IMR-90 (cell line): Measurements from ENCODE around the gene ADCY5. TPM values are rescaled to one million over a fixed set of nuclear protein-coding genes. Genes with fewer than 3 reads are reported as not detected.

Experiments used
- ATAC-seq: fragments of 200-7000 bp; cut with Tn5 transposase; 2 replicates; pipeline ENCODE4 v1.9.1; 2020; ENCODE audit warnings: low read depth, mild to moderate bottlenecking, moderate library complexity
- BruUV-seq: library from RNA; stranded (reverse); fragments of 400-500 nt; replicated peaks from 2 replicates; lab custom pipeline; 2021; lab: Mats Ljungman, UMichigan
- CTCF ChIA-PET: fragments of 300-600 bp; formaldehyde crosslinking; extraction: SDS; loops from one replicate; lab custom pipeline; 2021; ENCODE audit warnings: antibody characterized with exemption; lab: Yijun Ruan, JAX
- POLR2A ChIA-PET: fragments of 300-600 bp; sonication (Branson Sonifier 250); formaldehyde crosslinking; loops from one replicate; lab custom pipeline; 2022; ENCODE audit warnings: antibody characterized with exemption; ENCODE audit not compliant: unreplicated experiment; lab: Charles Lee
- DNase-seq: peaks from one replicate; pipeline ENCODE4 v3.0.0; 2013
- H2AFZ ChIP-seq: replicated peaks from 2 replicates; pipeline ENCODE3; 2013; ENCODE audit warnings: low read length, mild to moderate bottlenecking; ENCODE audit not compliant: poor library complexity
- H2AK5ac ChIP-seq: 2 replicates; pipeline ENCODE4 v1.6.1; 2013; ENCODE audit warnings: low read depth, low read length, inconsistent platforms
- H2AK9ac ChIP-seq: replicated peaks from 2 replicates; pipeline ENCODE3; 2013; ENCODE audit warnings: mild to moderate bottlenecking, low read depth, low read length, moderate library complexity; ENCODE audit not compliant: poor library complexity
- H2BK120ac ChIP-seq: 2 replicates; pipeline ENCODE4 v1.6.1; 2013; ENCODE audit warnings: low read depth, low read length, inconsistent platforms
- H2BK15ac ChIP-seq: 3 replicates; pipeline ENCODE4 v1.6.1; 2013; ENCODE audit warnings: low read depth, low read length, inconsistent platforms
- H2BK20ac ChIP-seq: 2 replicates; pipeline ENCODE4 v1.6.1; 2013; ENCODE audit warnings: low read depth, mild to moderate bottlenecking, inconsistent platforms, low read length, moderate library complexity
- H2BK5ac ChIP-seq: 2 replicates; pipeline ENCODE4 v1.6.1; 2013; ENCODE audit warnings: mild to moderate bottlenecking, low read depth, low read length, inconsistent platforms; ENCODE audit not compliant: poor library complexity, severe bottlenecking
- H3K14ac ChIP-seq: replicated peaks from 2 replicates; pipeline ENCODE4 v1.6.1; 2013; ENCODE audit warnings: low read depth, low read length, inconsistent platforms
- H3K18ac ChIP-seq: 2 replicates; pipeline ENCODE4 v1.6.1; 2013; ENCODE audit warnings: low read depth, low read length, control low read depth
- H3K23ac ChIP-seq: 2 replicates; pipeline ENCODE4 v1.6.1; 2013; ENCODE audit warnings: low read depth, low read length, inconsistent platforms
- H3K27ac ChIP-seq: 2 replicates; pipeline ENCODE4 v1.5.1; 2013; ENCODE audit warnings: mild to moderate bottlenecking, control low read depth, low read length; ENCODE audit not compliant: insufficient read depth
- H3K27me3 ChIP-seq: 2 replicates; pipeline ENCODE4 v1.6.1; 2013; ENCODE audit warnings: low read length; ENCODE audit not compliant: control insufficient read depth, insufficient read depth
- H3K36me3 ChIP-seq: 2 replicates; pipeline ENCODE4 v1.6.1; 2013; ENCODE audit warnings: low read length, mixed read lengths; ENCODE audit not compliant: control insufficient read depth, insufficient read depth
- H3K4ac ChIP-seq: 2 replicates; pipeline ENCODE4 v1.6.1; 2013; ENCODE audit warnings: low read depth, low read length, inconsistent platforms
- H3K4me1 ChIP-seq: 2 replicates; pipeline ENCODE4 v1.6.1; 2013; ENCODE audit warnings: low read length, mixed read lengths; ENCODE audit not compliant: control insufficient read depth, insufficient read depth
- H3K4me2 ChIP-seq: 2 replicates; pipeline ENCODE4 v1.6.1; 2013; ENCODE audit warnings: low read depth, mild to moderate bottlenecking, control low read depth, low read length, moderate library complexity
- H3K4me3 ChIP-seq: 2 replicates; pipeline ENCODE4 v1.5.1; 2013; ENCODE audit warnings: low read depth, mild to moderate bottlenecking, control low read depth, low read length, moderate library complexity; ENCODE audit not compliant: insufficient read depth
- H3K56ac ChIP-seq: 2 replicates; pipeline ENCODE4 v1.6.1; 2013; ENCODE audit warnings: low read length, inconsistent platforms; ENCODE audit not compliant: insufficient read depth; ENCODE audit errors: extremely low read depth
- H3K79me1 ChIP-seq, 2 experiments: 2 replicates each; pipeline ENCODE4 v1.6.1; 2013; ENCODE audit warnings: low read length in 2 of 2, inconsistent platforms in 1 of 2, low read depth in 1 of 2
- H3K9ac ChIP-seq: 2 replicates; pipeline ENCODE4 v1.6.1; 2013; ENCODE audit warnings: low read depth, low read length, control low read depth
- H3K9me1 ChIP-seq: 2 replicates; pipeline ENCODE4 v1.6.1; 2013; ENCODE audit warnings: low read length, inconsistent platforms; ENCODE audit not compliant: insufficient read depth
- H3K9me3 ChIP-seq: 2 replicates; pipeline ENCODE4 v1.6.1; 2013; ENCODE audit warnings: low read length; ENCODE audit not compliant: control insufficient read depth, insufficient read depth
- H4K20me1 ChIP-seq: 2 replicates; pipeline ENCODE4 v1.6.1; 2013; ENCODE audit warnings: low read length, inconsistent platforms; ENCODE audit not compliant: insufficient read depth
- H4K5ac ChIP-seq: 2 replicates; pipeline ENCODE4 v1.6.1; 2013; ENCODE audit warnings: mild to moderate bottlenecking, low read depth, low read length, control low read depth
- H4K8ac ChIP-seq, 2 experiments: 2 replicates each; pipeline ENCODE4 v1.6.1; 2013; ENCODE audit warnings: low read depth in 2 of 2, low read length in 2 of 2, control low read depth in 1 of 2, inconsistent platforms in 1 of 2
- H4K91ac ChIP-seq: 2 replicates; pipeline ENCODE4 v1.6.1; 2013; ENCODE audit warnings: low read depth, low read length, inconsistent platforms; ENCODE audit not compliant: insufficient read depth
- MXI1 ChIP-seq: IDR thresholded peaks from 2 replicates; pipeline ENCODE4 v1.6.1; 2012; ENCODE audit warnings: low read depth, mild to moderate bottlenecking, low read length, moderate library complexity, borderline replicate concordance
- WGBS, 2 experiments: methylation state at CpG; one replicate each; pipeline versions ENCODE4 v1.1.5 to v1.1.7; 2013; ENCODE audit warnings: missing lambda C conversion rate in 2 of 2; ENCODE audit not compliant: insufficient read length in 1 of 2; ENCODE audit errors: extremely low coverage in 2 of 2; 5-methylcytosine and 5-hydroxymethylcytosine counted together
- dilution Hi-C: fragments of 300-500 bp; cut with HindIII; formaldehyde crosslinking; loops from one replicate; pipeline ENCODE4 v1.14.3; 2018; ENCODE audit warnings: low sequenced_read_pairs; ENCODE audit not compliant: unreplicated experiment
- in situ Hi-C: fragments of 300-500 bp; cut with MboI; formaldehyde crosslinking; loops from 3 replicates; pipeline ENCODE4 v1.14.3; 2019; ENCODE audit warnings: low sequenced_read_pairs, inconsistent platforms, mixed read lengths
- intact Hi-C: fragments of 100-400 bp; cut with micrococcal nuclease; formaldehyde crosslinking; loops from 2 replicates; pipeline ENCODE4 v1.10.0; 2022
- polyA plus RNA-seq, 3 experiments: library from polyadenylated mRNA; depleted of rRNA; stranded (reverse); fragments of >200 nt; gene quantifications; 2 replicates each; pipeline ENCODE4 v1.2.3, GENCODE V29; 2012; ENCODE audit warnings: low replicate concordance in 1 of 3
- total RNA-seq: library from RNA; depleted of rRNA; stranded (reverse); fragments of >200 nt; gene quantifications from 2 replicates; pipeline ENCODE4 v1.2.3, GENCODE V29; 2012

ADCY5 gene
- total and polyA plus RNA-seq, 2 of the 4 experiments (the other 2 are of a cell fraction) = 0.14 to 0.18 TPM

DNA sequence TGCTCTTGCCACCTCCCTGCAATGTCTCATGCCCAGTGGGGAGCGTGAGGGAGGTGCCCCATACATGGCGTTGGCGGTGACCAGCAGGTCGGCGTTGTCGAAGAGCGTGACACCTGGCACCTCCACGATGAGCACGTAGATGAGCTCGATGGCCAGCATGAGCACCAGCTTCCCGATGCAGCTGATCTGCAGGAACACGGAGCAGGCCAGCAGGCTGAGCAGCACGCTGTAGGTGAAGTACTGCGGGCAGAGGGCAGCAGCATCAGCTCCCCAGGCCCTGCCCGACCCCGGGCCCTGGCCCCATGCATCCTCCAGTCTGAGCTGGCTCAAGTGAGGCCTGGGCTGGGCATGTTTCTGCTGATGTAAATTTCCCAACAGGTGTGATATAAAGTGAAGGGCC is 148.8 kb downstream of the ADCY5 start:
- H3K9ac ChIP-seq = no peak overlapping the region
- DNase-seq (no peak), ATAC-seq (no peak)
- H2BK20ac ChIP-seq = no peak overlapping the region
- H2BK15ac ChIP-seq = no peak overlapping the region
- no peak overlapping the region for H2AK9ac ChIP-seq
- TF ChIP-seq MXI1 = no peak
- intact Hi-C loops (no loop called here), in situ Hi-C loops (no loop called here), dilution Hi-C loops (no loop called here)
- no peak overlapping the region for H4K8ac ChIP-seq
- no TSS peak for BruUV-seq
- no peak overlapping the region for H2BK120ac ChIP-seq
- no peaks in the 10 kb centered on the region for H4K20me1 ChIP-seq
- H3K9me1 ChIP-seq = no peaks in the 10 kb centered on the region
- no peak overlapping the region for H3K18ac ChIP-seq
- H3K56ac ChIP-seq = no peak overlapping the region
- H3K4me2 ChIP-seq = no peak overlapping the region
- H2BK5ac ChIP-seq = no peak overlapping the region
- H3K79me1 ChIP-seq = no peaks in the 10 kb centered on the region
- no peak overlapping the region for H4K91ac ChIP-seq
- H3K23ac ChIP-seq = no peak overlapping the region
- no peak overlapping the region for H4K5ac ChIP-seq
- H3K4ac ChIP-seq = no peak overlapping the region
- H3K36me3 ChIP-seq = no peaks in the 10 kb centered on the region
- no peak overlapping the region for H3K4me3 ChIP-seq
- H3K9me3 ChIP-seq = no peaks in the 10 kb centered on the region
- WGBS, 2 experiments = 89% methylated on average over 16 of the region's 16 CpGs; no CpG with 5 or more reads in 1 of the 2 experiments
- H3K4me1 ChIP-seq = no peaks in the 10 kb centered on the region
- ChIA-PET CTCF (interaction anchor here (1.1 kb wide), 1 partner anchor 13 kb away, joined by 3 read pairs; no protein-coding TSS in a partner anchor), POLR2A (no interaction called here)
- no peak overlapping the region for H3K14ac ChIP-seq
- no peak overlapping the region for H2AK5ac ChIP-seq
- H3K27ac ChIP-seq = no peak overlapping the region
- peaks cover 46% of the 10 kb centered on the region for H3K27me3 ChIP-seq
- no peak overlapping the region for H2AFZ ChIP-seq
